ENCODE data around the gene CAMTA1.

Gene CAMTA1

DNA sequence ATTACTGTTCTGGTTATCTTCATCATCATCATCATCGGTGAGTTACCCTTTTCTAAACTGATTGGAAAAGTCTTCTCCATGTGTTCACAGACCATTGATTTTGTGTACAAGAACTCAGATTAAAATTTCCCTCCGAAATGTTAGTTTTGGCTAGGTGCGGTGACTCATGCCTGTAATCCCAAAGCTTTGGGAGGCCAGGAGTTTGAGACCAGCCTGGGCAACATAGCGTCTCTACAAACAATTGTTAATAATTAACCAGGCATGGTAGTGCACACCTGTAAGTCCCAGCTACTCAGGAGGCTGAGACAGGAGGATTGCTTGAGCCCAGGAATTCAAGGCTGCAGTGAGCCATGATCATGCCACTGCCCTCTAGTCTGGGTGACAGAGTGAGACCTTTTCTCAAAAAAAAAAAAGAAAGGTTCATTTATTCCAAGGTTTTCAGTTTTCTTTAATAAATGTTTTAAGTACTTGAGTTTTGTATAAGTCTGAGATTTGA, 992.9 kb downstream of the CAMTA1 start:
- Histone ChIP-seq H3K9ac (ENCODE audit: low read depth, low read length) (no peak overlapping the region), H3K4me2 (ENCODE audit: insufficient read depth, low read length) (no peak overlapping the region), H4K20me1 (ENCODE audit: insufficient read depth, low read length) (no peaks in the 10 kb centered on the region; the same call in 1 of the 2 replicates)

DNA sequence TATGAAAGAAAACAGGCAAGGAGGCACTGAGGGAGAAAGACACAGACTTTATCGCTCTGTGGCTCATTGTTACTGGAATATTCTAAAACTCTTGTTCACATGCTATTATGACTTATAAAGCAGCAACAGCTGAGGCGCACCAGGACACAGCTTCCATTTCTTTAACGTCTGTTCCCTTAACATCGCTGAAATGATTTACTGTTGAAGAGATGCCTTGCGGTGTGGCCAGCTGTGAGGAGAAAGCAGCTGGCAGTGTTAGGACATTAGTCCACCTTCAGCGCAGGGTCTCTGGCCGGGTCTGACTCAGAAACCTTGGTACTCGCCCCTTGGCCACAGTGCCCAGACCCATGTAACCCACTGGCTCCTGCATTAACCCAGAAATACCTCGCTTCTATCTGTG, 995.7 kb downstream of the CAMTA1 start:
- no peak for TF ChIP-seq CTCF (IDR thresholded peaks at IDR 0.05; ENCODE audit: borderline replicate concordance, extremely low read depth, low read length, poor library complexity, severe bottlenecking)
- TF ChIP-seq EZH2 (IDR thresholded peaks at IDR 0.05; ENCODE audit: borderline replicate concordance, low read depth, low read length, severe bottlenecking) = no peak
- H3K9me3 ChIP-seq (ENCODE audit: insufficient read depth, low read length, severe bottlenecking) = no peaks in the 10 kb centered on the region
- no peak overlapping the region for H2AFZ ChIP-seq (ENCODE audit: low read depth, low read length)
- no peak overlapping the region for H3K4me3 ChIP-seq (ENCODE audit: low read depth in 1 of 2, low read length in 2 of 2)
- H3K79me2 ChIP-seq (ENCODE audit: insufficient read depth, low read length) = no peaks in the 10 kb centered on the region
- H3K36me3 ChIP-seq (ENCODE audit: insufficient read depth, low read length) = peaks cover 49% of the 10 kb centered on the region
- H3K27ac ChIP-seq (ENCODE audit: low read length) = no peak overlapping the region
- H4K20me1 ChIP-seq (ENCODE audit: insufficient read depth, low read length) = no peaks in the 10 kb centered on the region
- ATAC-seq (ENCODE audit: insufficient read depth, low read depth) = no peak
- H3K4me1 ChIP-seq (ENCODE audit: insufficient read depth, low read length) = no peaks in the 10 kb centered on the region
- H3K27me3 ChIP-seq (ENCODE audit: insufficient read depth, low read length, poor library complexity) = no peaks in the 10 kb centered on the region
- H3K9ac ChIP-seq (ENCODE audit: low read depth, low read length) = no peak overlapping the region
- H3K4me2 ChIP-seq (ENCODE audit: insufficient read depth, low read length) = no peak overlapping the region
- DNase-seq = no peak

More for the DNA sequence above, 992.9 kb downstream of the CAMTA1 start:
- Histone ChIP-seq H3K27ac (ENCODE audit: low read length) (no peak overlapping the region), H3K27me3 (ENCODE audit: insufficient read depth, low read length, poor library complexity) (no peaks in the 10 kb centered on the region), H3K4me3 (ENCODE audit: low read depth in 1 of 2, low read length in 2 of 2) (no peak overlapping the region), H2AFZ (ENCODE audit: low read depth, low read length) (no peak overlapping the region), H3K79me2 (ENCODE audit: insufficient read depth, low read length) (peaks cover 13% of the 10 kb centered on the region), H3K9me3 (ENCODE audit: insufficient read depth, low read length, severe bottlenecking) (no peaks in the 10 kb centered on the region), H3K4me1 (ENCODE audit: insufficient read depth, low read length) (no peaks in the 10 kb centered on the region), H3K36me3 (ENCODE audit: insufficient read depth, low read length) (peaks cover 62% of the 10 kb centered on the region)
- TF ChIP-seq EZH2 (IDR thresholded peaks at IDR 0.05; ENCODE audit: borderline replicate concordance, low read depth, low read length, severe bottlenecking) (no peak), CTCF (IDR thresholded peaks at IDR 0.05; ENCODE audit: borderline replicate concordance, extremely low read depth, low read length, poor library complexity, severe bottlenecking) (no peak)
- no peak for ATAC-seq (ENCODE audit: insufficient read depth, low read depth)
- no peak for DNase-seq

- Histone ChIP-seq H3K4me3 (ENCODE audit: low read depth in 1 of 2, low read length in 2 of 2) (no peak overlapping the region), H3K9ac (ENCODE audit: low read depth, low read length) (no peak overlapping the region), H3K79me2 (ENCODE audit: insufficient read depth, low read length) (no peaks in the 10 kb centered on the region), H3K36me3 (ENCODE audit: insufficient read depth, low read length) (peaks cover 46% of the 10 kb centered on the region), H3K9me3 (ENCODE audit: insufficient read depth, low read length, severe bottlenecking) (no peaks in the 10 kb centered on the region), H3K27ac (ENCODE audit: low read length) (no peak overlapping the region), H3K4me1 (ENCODE audit: insufficient read depth, low read length) (no peaks in the 10 kb centered on the region), H3K4me2 (ENCODE audit: insufficient read depth, low read length) (no peak overlapping the region), H2AFZ (ENCODE audit: low read depth, low read length) (no peak overlapping the region), H4K20me1 (ENCODE audit: insufficient read depth, low read length) (no peaks in the 10 kb centered on the region), H3K27me3 (ENCODE audit: insufficient read depth, low read length, poor library complexity) (no peaks in the 10 kb centered on the region)
- TF ChIP-seq CTCF (IDR thresholded peaks at IDR 0.05; ENCODE audit: borderline replicate concordance, extremely low read depth, low read length, poor library complexity, severe bottlenecking) (no peak), EZH2 (IDR thresholded peaks at IDR 0.05; ENCODE audit: borderline replicate concordance, low read depth, low read length, severe bottlenecking) (no peak)
- ATAC-seq (ENCODE audit: insufficient read depth, low read depth) (no peak), DNase-seq (no peak)
Measured at GRCh38 chr1:7781501-7781900, 996.2 kb downstream of the CAMTA1 start.

All from DND-41 (cell line).